Kidney epithelial cell (primary cell): Measurements from ENCODE around the gene MYCBPAP. TPM values are rescaled to one million over a fixed set of nuclear protein-coding genes. Genes with fewer than 3 reads are reported as not detected.

ENCODE experiments used
- DNase-seq: peaks from one replicate; pipeline ENCODE4 v3.0.0-alpha.2; 2010; ENCODE audit warnings: low read depth
- H3K27me3 ChIP-seq: 2 replicates; pipeline ENCODE4 v1.6.0; 2011; ENCODE audit warnings: low read length; ENCODE audit not compliant: control insufficient read depth, insufficient read depth
- H3K36me3 ChIP-seq: 2 replicates; pipeline ENCODE4 v1.5.1; 2011; ENCODE audit warnings: low read length; ENCODE audit not compliant: control insufficient read depth, insufficient read depth
- H3K4me3 ChIP-seq: 2 replicates; pipeline ENCODE4 v1.5.1; 2011; ENCODE audit warnings: low read depth, mild to moderate bottlenecking, control low read depth, low read length
- CTCF ChIP-seq: IDR thresholded peaks from 2 replicates; pipeline ENCODE4 v1.5.1; 2011; ENCODE audit warnings: mild to moderate bottlenecking, moderate library complexity, low read length, control low read depth, inconsistent platforms; ENCODE audit not compliant: insufficient read depth, poor library complexity, severe bottlenecking
- total RNA-seq: library from RNA; depleted of rRNA; stranded (reverse); fragments of >200 nt; gene quantifications from 2 replicates; pipeline ENCODE4 v1.2.3, GENCODE V29; 2015

MYCBPAP gene
- total RNA-seq, 1 donor from 2014 or later = 0.50 TPM

DNA sequence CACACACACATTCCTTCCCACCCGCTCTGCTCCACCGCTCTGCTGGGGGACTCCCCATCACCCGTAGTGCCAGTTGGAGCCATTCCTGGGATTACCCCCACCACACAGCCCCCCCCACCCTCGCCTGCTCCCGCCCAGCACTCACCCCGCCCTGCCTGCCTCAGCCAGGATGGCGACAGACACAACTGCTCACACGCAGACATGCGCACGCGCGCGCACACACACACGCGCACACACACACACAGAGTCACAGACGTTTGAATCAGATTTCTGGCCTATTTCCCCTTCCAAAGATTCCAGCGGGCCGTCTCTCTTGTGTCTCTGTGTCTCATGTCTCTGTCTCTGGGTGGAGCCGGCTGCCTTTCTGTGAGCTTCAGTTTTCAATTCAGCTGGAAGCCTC lies 56.7 kb downstream of the MYCBPAP start:
- no peaks in the 10 kb centered on the region for H3K36me3 ChIP-seq
- no peak for TF ChIP-seq CTCF
- H3K4me3 ChIP-seq = no peak overlapping the region
- peaks cover 65% of the 10 kb centered on the region for H3K27me3 ChIP-seq
- DNase-seq = no peak

- H3K27me3 ChIP-seq = peaks cover 65% of the 10 kb centered on the region
- H3K36me3 ChIP-seq = no peaks in the 10 kb centered on the region
- no peak for TF ChIP-seq CTCF
- no peak overlapping the region for H3K4me3 ChIP-seq
- DNase-seq = no peak
These were observed 57.4 kb downstream of the MYCBPAP start for GRCh38 chr17:50565402-50566350.

DNA sequence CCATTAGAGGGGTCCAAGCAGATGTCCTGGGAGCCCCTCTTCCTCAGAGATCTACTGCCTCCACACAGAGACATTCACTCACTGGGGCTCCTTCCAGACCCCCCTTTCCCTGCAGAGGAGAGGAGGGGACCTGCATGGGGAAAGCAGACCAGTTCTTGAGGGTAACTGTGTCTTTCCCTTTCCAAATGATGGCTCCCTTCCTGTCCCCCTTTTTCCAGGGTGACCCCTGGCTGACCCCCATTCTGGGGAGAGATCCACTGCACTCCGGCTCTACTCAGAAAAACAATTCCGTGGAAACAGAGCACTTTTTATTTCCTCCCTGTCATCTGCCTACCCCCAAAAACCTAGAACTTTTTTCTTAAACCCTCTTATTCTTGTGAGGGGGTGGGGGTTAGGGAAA lies 58.6 kb downstream of the MYCBPAP start:
- DNase-seq = no peak
- TF ChIP-seq CTCF = no peak
- H3K27me3 ChIP-seq = peaks cover 55% of the 10 kb centered on the region
- no peak overlapping the region for H3K4me3 ChIP-seq
- no peaks in the 10 kb centered on the region for H3K36me3 ChIP-seq

DNA sequence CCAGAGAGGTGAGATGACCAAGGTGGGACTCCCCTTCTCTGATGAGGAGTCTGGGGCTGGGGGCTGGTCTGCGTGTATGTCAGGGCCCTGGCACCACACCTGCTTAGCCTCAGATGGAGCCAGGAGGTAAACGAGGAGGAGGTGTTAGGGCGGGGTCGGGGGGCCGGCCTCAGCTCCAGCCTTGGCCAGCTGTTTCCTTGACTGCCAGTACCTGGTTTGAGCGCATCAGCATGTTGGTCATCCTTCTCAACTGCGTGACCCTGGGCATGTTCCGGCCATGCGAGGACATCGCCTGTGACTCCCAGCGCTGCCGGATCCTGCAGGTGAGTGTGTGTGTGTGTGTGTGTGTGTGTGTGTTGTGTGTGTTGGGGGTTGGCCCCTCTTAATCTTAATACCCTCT lies 60.4 kb downstream of the MYCBPAP start:
- DNase-seq = no peak
- H3K4me3 ChIP-seq = no peak overlapping the region
- peaks cover 38% of the 10 kb centered on the region for H3K27me3 ChIP-seq
- no peaks in the 10 kb centered on the region for H3K36me3 ChIP-seq
- no peak for TF ChIP-seq CTCF

DNA sequence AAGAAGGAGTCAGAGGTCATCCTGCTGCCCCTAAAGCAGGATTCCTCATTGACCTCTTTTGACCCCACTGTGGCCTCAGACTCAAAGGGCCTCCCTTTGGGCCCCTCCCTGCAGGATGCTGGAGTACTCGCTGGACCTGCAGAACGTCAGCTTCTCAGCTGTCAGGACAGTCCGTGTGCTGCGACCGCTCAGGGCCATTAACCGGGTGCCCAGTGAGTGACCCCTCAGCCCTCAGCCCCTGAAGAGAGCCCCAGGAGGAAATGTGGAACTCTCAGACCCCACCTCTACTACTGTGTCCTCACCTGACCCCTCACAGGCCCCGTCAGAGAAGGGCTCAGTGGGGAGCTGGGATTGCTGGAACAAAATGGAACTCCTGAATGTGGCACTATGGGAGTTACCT lies 61.4 kb downstream of the MYCBPAP start:
- Histone ChIP-seq H3K27me3 (peaks cover 32% of the 10 kb centered on the region), H3K4me3 (no peak overlapping the region), H3K36me3 (no peaks in the 10 kb centered on the region)
- no peak for TF ChIP-seq CTCF
- no peak for DNase-seq

- Histone ChIP-seq H3K27me3 (peaks cover 28% of the 10 kb centered on the region), H3K36me3 (no peaks in the 10 kb centered on the region), H3K4me3 (no peak overlapping the region)
- TF ChIP-seq CTCF = no peak
- no peak for DNase-seq
These were observed 61.8 kb downstream of the MYCBPAP start for GRCh38 chr17:50570032-50570431.
